ENCODE results near the gene FZD10.

The FZD10 gene

GRCh38 chr12:130204541-130204953, 42.3 kb downstream of the FZD10 start:
- no peak for DNase-seq (ENCODE audit: low read depth in 4 of 4, low spot score in 1 of 4)

GRCh38 chr12:130205495-130205894, 43.2 kb downstream of the FZD10 start:
- no peak for DNase-seq (ENCODE audit: low read depth in 4 of 4, low spot score in 1 of 4)

GRCh38 chr12:130212384-130212989, 50.2 kb downstream of the FZD10 start:
- no peak for DNase-seq (ENCODE audit: low read depth in 4 of 4, low spot score in 1 of 4)

GRCh38 chr12:130213249-130213648, 51.0 kb downstream of the FZD10 start:
- DNase-seq (ENCODE audit: low read depth in 4 of 4, low spot score in 1 of 4): no peak

GRCh38 chr12:130214686-130215395, 52.6 kb downstream of the FZD10 start:
- DNase-seq (ENCODE audit: low read depth in 4 of 4, low spot score in 1 of 4): no peak
